Measurements from ENCODE around the gene PXDN.
"Not testable (repeated sequence)": the region's sequence is repeated elsewhere in the genome, so short reads cannot be mapped to it uniquely, and the experiment has no call there.

The PXDN gene

GRCh38 chr2:1626271-1626681 lies 118.0 kb downstream of the PXDN start:
- DNase-seq: no peak

GRCh38 chr2:1625281-1626001 lies 118.9 kb downstream of the PXDN start:
- no peak for DNase-seq

- DNase-seq: no peak
These were observed 120.3 kb downstream of the PXDN start for GRCh38 chr2:1623906-1624445.

GRCh38 chr2:1622521-1623200 lies 121.7 kb downstream of the PXDN start:
- DNase-seq: no peak

- not testable (repeated sequence) for DNase-seq
These were observed 122.3 kb downstream of the PXDN start for GRCh38 chr2:1621976-1622375.

- DNase-seq: no peak
These were observed 122.8 kb downstream of the PXDN start for GRCh38 chr2:1621501-1621900.

GRCh38 chr2:1621041-1621440 lies 123.3 kb downstream of the PXDN start:
- no peak for DNase-seq

- no peak for DNase-seq
These were observed 124.2 kb downstream of the PXDN start for GRCh38 chr2:1620081-1620480.

GRCh38 chr2:1619556-1619955 lies 124.8 kb downstream of the PXDN start:
- no peak for DNase-seq

- DNase-seq: no peak
These were observed 125.3 kb downstream of the PXDN start for GRCh38 chr2:1618974-1619373.

GRCh38 chr2:1618191-1618961 lies 125.9 kb downstream of the PXDN start:
- DNase-seq: no peak

GRCh38 chr2:1617425-1618021 lies 126.8 kb downstream of the PXDN start:
- DNase-seq: no peak

GRCh38 chr2:1614564-1614963 lies 129.8 kb downstream of the PXDN start:
- DNase-seq: no peak

GRCh38 chr2:1613731-1614354 lies 130.5 kb downstream of the PXDN start:
- no peak for DNase-seq

- DNase-seq: no peak
These were observed 131.3 kb downstream of the PXDN start for GRCh38 chr2:1613078-1613445.

- DNase-seq: no peak
These were observed 131.8 kb downstream of the PXDN start for GRCh38 chr2:1612391-1613077.

- no peak for DNase-seq
These were observed 132.4 kb downstream of the PXDN start for GRCh38 chr2:1611886-1612285.

GRCh38 chr2:1610096-1610485 lies 134.2 kb downstream of the PXDN start:
- no peak for DNase-seq

- DNase-seq: no peak
These were observed 134.7 kb downstream of the PXDN start for GRCh38 chr2:1609485-1610095.

GRCh38 chr2:1609040-1609439 lies 135.3 kb downstream of the PXDN start:
- DNase-seq: no peak

- DNase-seq: no peak
These were observed 136.2 kb downstream of the PXDN start for GRCh38 chr2:1607971-1608688.
